Heart left ventricle (tissue), 13 donors: Measurements from ENCODE around the gene PPP1R37.
A peak's percentile ranks its signal among the peaks of the same experiment; 100 is the strongest.

Source experiments
- CTCF ChIP-seq, 12 donors: fragments of 200-600 bp; sonication (generic) in 4 of 12; IDR thresholded peaks; one replicate each; pipeline versions ENCODE4 v1.5.0 to v1.8.0; 2018 to 2022; ENCODE audit warnings: antibody characterized with exemption in 12 of 12, mild to moderate bottlenecking in 5 of 12
- POLR2A ChIP-seq, 2 donors: fragments of 450-650 bp; IDR thresholded peaks; one replicate each; pipeline ENCODE4 v1.6.1; 2017; ENCODE audit warnings: antibody characterized with exemption in 2 of 2, mild to moderate bottlenecking in 2 of 2, moderate library complexity in 2 of 2
- donor health status: ischemic (EF 13 %, LVEDD 7.1; RV severe dilation, severe dysfunction).
- donor health status: DM: no; HTN: yes; CAD: no.
- donor health status: DM: no; HTN: no; CAD: no.
- donor health status: ischemic (EF 25% LVEDD 6.9; RV normal size, moderate dysfunction).
- donor health status: ischemic (EF 25% LVEDD 5.7; RV mildly dilated, moderate dysfunction).
- donor health status: ischemic (EF 35%, LVEDD 5.7; RV mildly dilated, moderate dysfunction).
- donor health status: nonischemic (EF 11% LVEDD 7.7; RV severe dilation, severe dysfunction).
- donor health status: DM: yes; HTN: yes; CAD: no.
- donor health status: PGD.
- donor health status: ischemic (EF 29% LVEDD 5.4; RV normal size, mild dysfunction).
- donor health status: nonischemic (EF 23%, LVEDD 6.1; RV moderate dilation, normal function).

DNA sequence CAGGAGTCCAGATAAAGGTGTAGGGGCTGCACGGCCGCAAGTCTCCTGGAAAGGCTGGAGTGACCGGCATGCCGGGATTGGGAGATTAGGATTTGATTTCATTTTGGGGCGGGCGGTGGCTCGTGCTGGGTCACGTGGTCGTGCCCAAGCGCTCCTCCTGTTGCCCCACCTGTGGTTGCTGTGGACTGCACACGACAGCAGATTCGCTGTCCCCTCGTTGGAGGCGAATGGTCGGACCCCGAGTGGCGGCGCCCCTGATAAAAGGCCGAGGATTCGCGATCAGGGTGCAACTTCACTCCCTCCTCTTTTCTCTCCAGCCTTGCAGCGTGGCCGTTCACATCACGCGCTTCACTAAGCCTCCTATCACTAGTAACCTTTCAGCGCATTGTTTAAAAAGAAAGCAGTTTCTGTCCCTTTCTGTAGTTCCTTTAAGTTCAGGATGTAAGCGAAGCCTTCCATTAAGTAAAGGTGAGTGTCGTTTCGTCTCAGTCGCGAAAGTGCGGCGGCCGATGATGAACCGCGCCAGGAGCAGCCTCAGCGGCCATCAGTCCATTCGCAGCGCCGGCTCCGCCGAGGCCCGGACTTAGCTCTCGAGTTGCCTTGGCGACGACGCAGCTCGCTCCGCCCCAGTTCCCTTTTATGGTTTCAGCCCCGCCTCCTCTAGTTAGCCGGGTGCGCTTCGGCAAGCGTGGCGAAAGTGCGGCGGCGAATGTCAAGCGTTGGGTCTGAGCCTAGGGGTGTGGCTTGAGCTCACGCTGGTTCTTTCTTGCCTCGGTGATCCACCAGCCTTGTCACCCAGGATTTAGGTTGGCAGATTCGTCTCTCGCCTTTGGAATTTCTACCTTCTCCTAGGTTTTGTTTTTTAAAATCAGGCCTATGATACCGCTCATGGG is 1.7 kb upstream of the PPP1R37 start:
- TF ChIP-seq CTCF (IDR thresholded peaks at IDR 0.05) (no peak), POLR2A (IDR thresholded peaks at IDR 0.05) (peak in 1 of 2 donors; percentile 37)
